ENCODE results near the gene LDLRAD3.

DNA sequence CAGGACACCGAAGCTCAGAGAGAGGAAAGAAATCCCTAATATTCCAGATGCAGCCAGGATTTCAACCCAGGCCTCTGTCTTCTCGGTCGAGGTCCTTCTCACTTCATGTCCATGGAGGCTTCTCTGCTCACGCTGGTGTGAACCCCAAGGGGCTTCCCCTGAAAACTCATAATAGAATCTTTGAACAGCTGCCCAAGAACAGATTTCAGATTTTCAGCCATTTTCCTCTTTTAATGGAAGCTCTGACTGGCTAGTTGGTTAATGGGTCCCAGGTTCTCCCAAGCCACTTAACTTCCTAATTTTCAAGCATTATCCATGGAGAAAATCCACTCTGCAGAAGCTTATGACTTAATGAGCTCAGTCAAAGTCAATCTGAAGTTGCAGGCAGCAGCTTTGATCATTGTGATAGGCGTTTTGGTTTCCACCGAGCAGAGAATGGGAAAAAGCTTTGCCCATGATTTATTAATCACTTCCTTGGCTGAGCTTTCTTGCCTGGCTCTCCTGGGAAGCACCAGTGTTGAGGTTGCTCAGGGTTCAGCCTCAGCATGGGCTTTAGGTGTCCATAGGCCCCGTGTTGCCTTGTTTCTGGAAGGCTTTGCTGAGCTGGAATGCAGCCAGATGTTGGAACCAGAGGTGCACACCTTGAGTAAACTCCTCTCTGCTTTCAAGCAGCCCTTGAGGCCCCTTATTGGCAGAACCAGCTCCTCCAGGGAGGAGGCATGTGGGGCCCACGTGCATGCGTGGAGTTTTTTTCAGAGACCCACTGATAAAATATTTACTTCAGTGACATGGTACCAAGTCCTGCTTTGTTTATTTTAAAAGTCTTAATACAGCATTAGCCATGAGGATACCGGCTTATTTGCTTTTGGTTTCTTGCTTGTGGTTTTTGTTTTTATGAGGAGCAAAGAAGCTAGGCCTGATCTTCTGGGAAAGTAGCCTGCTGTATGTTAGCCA, 25.5 kb downstream of the LDLRAD3 start:
- no peak for TF ChIP-seq FOXK2 (IDR thresholded peaks at IDR 0.05)
- no peak for TF ChIP-seq SUZ12 (IDR thresholded peaks at IDR 0.05)
- no peak for TF ChIP-seq L3MBTL2 (conservative IDR thresholded peaks at IDR 0.05)
- TF ChIP-seq FOXA1 (IDR thresholded peaks at IDR 0.05): no peak

All from HEK293T (cell line).